NCI-H446 (cell line): Measurements from ENCODE around the gene RNF213.

Experiments
- DNase-seq, 2 experiments: peaks; one replicate each; lab custom pipeline; 2025; lab: John Stamatoyannopoulos, UW

The RNF213 gene

GRCh38 chr17:80260791-80261158 is at the start of gene RNF213:
Gene RNF213, plus strand, starts transcription at chr17:80260852. Its CDS starts 2,830 bp downstream, at chr17:80263682.
- no peak for DNase-seq

- no peak for DNase-seq
Observed at GRCh38 chr17:80212109-80212508, 48.5 kb upstream of the RNF213 start.

- DNase-seq: no peak
Observed at GRCh38 chr17:80212511-80212910, 48.1 kb upstream of the RNF213 start.

GRCh38 chr17:80212962-80213642 is 47.5 kb upstream of the RNF213 start:
- no peak for DNase-seq

GRCh38 chr17:80213643-80213975 is 47.0 kb upstream of the RNF213 start:
- DNase-seq: no peak

GRCh38 chr17:80214012-80214877 is 46.4 kb upstream of the RNF213 start:
- DNase-seq: no peak

- no peak for DNase-seq
Observed at GRCh38 chr17:80214878-80215210, 45.8 kb upstream of the RNF213 start.

- DNase-seq: no peak
Observed at GRCh38 chr17:80216473-80217456, 43.9 kb upstream of the RNF213 start.

- no peak for DNase-seq
Observed at GRCh38 chr17:80217703-80218362, 42.8 kb upstream of the RNF213 start.

GRCh38 chr17:80218391-80218790 is 42.3 kb upstream of the RNF213 start:
- no peak for DNase-seq

- DNase-seq: peak in 1 of 2 experiments; percentile 13
Observed at GRCh38 chr17:80219013-80219762, 41.5 kb upstream of the RNF213 start.

- no peak for DNase-seq
Observed at GRCh38 chr17:80219763-80220053, 40.9 kb upstream of the RNF213 start.

GRCh38 chr17:80220054-80220735 is 40.5 kb upstream of the RNF213 start, which contains the start of the genes SGSH and SLC26A11:
Gene SGSH, minus strand, starts transcription at chr17:80220333. Its CDS starts 20 bp downstream, at chr17:80220313.
Gene SLC26A11, plus strand, starts transcription at chr17:80220427. Its CDS starts 1,134 bp downstream, at chr17:80221561.
- DNase-seq: peak in 1 of 2 experiments; percentile 69

GRCh38 chr17:80220736-80221215 is 39.9 kb upstream of the RNF213 start:
- DNase-seq: no peak

GRCh38 chr17:80221351-80222105 is 39.1 kb upstream of the RNF213 start:
- DNase-seq: no peak

- DNase-seq: no peak
Observed at GRCh38 chr17:80222376-80223141, 38.1 kb upstream of the RNF213 start.

GRCh38 chr17:80223142-80223815 is 37.4 kb upstream of the RNF213 start:
- no peak for DNase-seq

- no peak for DNase-seq
Observed at GRCh38 chr17:80223838-80224497, 36.7 kb upstream of the RNF213 start.
